DND-41 (cell line): Measurements from ENCODE around the gene JUND.

Experiments used
- ATAC-seq: fragments of 200-7000 bp; cut with Tn5 transposase; 3 replicates; pipeline ENCODE4 v1.9.1; 2021; ENCODE audit warnings: low read depth; ENCODE audit not compliant: insufficient read depth
- DNase-seq: peaks from one replicate; pipeline ENCODE4 v3.0.0-alpha.2; 2020
- H2AFZ ChIP-seq: 2 replicates; pipeline ENCODE4 v1.6.0; 2012; ENCODE audit warnings: low read depth, low read length
- H3K27ac ChIP-seq: 2 replicates; pipeline ENCODE4 v1.5.1; 2012; ENCODE audit warnings: low read length, inconsistent platforms
- H3K27me3 ChIP-seq: fragments of 200-600 bp; sonication (generic); 2 replicates; pipeline ENCODE4 v1.6.0; 2012; ENCODE audit warnings: low read length, mild to moderate bottlenecking, inconsistent platforms; ENCODE audit not compliant: insufficient read depth, poor library complexity
- H3K36me3 ChIP-seq: 2 replicates; pipeline ENCODE4 v1.5.1; 2012; ENCODE audit warnings: low read length, inconsistent platforms; ENCODE audit not compliant: insufficient read depth
- H3K4me1 ChIP-seq: 2 replicates; pipeline ENCODE4 v1.5.1; 2012; ENCODE audit warnings: mild to moderate bottlenecking, low read length; ENCODE audit not compliant: insufficient read depth
- H3K4me2 ChIP-seq: 2 replicates; pipeline ENCODE4 v1.6.0; 2012; ENCODE audit warnings: mild to moderate bottlenecking, moderate library complexity, low read length, inconsistent platforms; ENCODE audit not compliant: insufficient read depth
- H3K4me3 ChIP-seq, 2 experiments: fragments of 200-600 bp in 1 of 2; shearing (Covaris generic) in 1 of 2; 2 replicates each; pipeline ENCODE4 v1.5.1; 2012 to 2016; ENCODE audit warnings: inconsistent platforms in 2 of 2, low read length in 2 of 2, mild to moderate bottlenecking in 2 of 2, low read depth in 1 of 2, moderate library complexity in 1 of 2
- H3K79me2 ChIP-seq: 2 replicates; pipeline ENCODE4 v1.6.0; 2012; ENCODE audit warnings: low read length, inconsistent platforms; ENCODE audit not compliant: insufficient read depth
- H3K9ac ChIP-seq: 2 replicates; pipeline ENCODE4 v1.6.0; 2012; ENCODE audit warnings: low read depth, mild to moderate bottlenecking, inconsistent platforms, low read length, moderate library complexity
- H3K9me3 ChIP-seq: 2 replicates; pipeline ENCODE4 v1.5.1; 2012; ENCODE audit warnings: low read length, moderate library complexity, mild to moderate bottlenecking, inconsistent platforms; ENCODE audit not compliant: insufficient read depth, severe bottlenecking
- H4K20me1 ChIP-seq: 2 replicates; pipeline ENCODE4 v1.6.0; 2012; ENCODE audit warnings: low read length; ENCODE audit not compliant: insufficient read depth
- EZH2 ChIP-seq: IDR thresholded peaks from 3 replicates; pipeline ENCODE4 v1.6.1; 2012; ENCODE audit warnings: borderline replicate concordance, low read depth, mild to moderate bottlenecking, moderate library complexity, low read length, inconsistent platforms; ENCODE audit not compliant: severe bottlenecking
- TF ChIP-seq, protein P1 (sequence below): IDR thresholded peaks from 2 replicates; pipeline ENCODE4 v1.5.1; 2012; ENCODE audit warnings: borderline replicate concordance, low read length, moderate library complexity, mild to moderate bottlenecking; ENCODE audit not compliant: poor library complexity, severe bottlenecking; ENCODE audit errors: extremely low read depth

JUND gene

DNA sequence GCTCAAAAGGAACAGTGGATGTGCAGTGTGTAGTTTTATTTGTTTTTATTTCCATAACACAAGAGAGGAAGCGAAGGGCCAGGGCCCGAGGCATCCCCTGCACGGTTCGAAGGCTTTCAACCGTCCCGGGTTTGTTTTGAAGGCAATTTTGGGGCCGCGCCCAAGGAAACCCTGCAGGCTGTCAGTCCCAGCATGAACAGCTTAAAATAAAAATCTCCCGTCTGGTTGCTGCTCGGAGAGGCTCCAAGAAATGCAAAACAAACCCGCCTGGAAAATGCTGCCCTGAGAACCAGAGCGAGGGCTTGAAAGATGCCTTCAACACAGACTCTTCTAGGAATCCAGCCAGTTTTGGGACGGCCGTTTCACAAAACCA lies 25.5 kb upstream of the JUND start:
- Histone ChIP-seq H3K27ac (no peak overlapping the region), H3K4me1 (peaks cover 40% of the 10 kb centered on the region), H3K9me3 (no peaks in the 10 kb centered on the region), H3K36me3 (peaks cover 62% of the 10 kb centered on the region), H3K27me3 (no peaks in the 10 kb centered on the region), H3K4me2 (no peak overlapping the region), H3K4me3 (no peak overlapping the region), H3K9ac (no peak overlapping the region), H4K20me1 (peaks cover 32% of the 10 kb centered on the region), H2AFZ (no peak overlapping the region), H3K79me2 (peaks cover 6% of the 10 kb centered on the region)
- DNase-seq (no peak), ATAC-seq (no peak)
- TF ChIP-seq, protein P1, sequence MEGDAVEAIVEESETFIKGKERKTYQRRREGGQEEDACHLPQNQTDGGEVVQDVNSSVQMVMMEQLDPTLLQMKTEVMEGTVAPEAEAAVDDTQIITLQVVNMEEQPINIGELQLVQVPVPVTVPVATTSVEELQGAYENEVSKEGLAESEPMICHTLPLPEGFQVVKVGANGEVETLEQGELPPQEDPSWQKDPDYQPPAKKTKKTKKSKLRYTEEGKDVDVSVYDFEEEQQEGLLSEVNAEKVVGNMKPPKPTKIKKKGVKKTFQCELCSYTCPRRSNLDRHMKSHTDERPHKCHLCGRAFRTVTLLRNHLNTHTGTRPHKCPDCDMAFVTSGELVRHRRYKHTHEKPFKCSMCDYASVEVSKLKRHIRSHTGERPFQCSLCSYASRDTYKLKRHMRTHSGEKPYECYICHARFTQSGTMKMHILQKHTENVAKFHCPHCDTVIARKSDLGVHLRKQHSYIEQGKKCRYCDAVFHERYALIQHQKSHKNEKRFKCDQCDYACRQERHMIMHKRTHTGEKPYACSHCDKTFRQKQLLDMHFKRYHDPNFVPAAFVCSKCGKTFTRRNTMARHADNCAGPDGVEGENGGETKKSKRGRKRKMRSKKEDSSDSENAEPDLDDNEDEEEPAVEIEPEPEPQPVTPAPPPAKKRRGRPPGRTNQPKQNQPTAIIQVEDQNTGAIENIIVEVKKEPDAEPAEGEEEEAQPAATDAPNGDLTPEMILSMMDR: no peak

DNA sequence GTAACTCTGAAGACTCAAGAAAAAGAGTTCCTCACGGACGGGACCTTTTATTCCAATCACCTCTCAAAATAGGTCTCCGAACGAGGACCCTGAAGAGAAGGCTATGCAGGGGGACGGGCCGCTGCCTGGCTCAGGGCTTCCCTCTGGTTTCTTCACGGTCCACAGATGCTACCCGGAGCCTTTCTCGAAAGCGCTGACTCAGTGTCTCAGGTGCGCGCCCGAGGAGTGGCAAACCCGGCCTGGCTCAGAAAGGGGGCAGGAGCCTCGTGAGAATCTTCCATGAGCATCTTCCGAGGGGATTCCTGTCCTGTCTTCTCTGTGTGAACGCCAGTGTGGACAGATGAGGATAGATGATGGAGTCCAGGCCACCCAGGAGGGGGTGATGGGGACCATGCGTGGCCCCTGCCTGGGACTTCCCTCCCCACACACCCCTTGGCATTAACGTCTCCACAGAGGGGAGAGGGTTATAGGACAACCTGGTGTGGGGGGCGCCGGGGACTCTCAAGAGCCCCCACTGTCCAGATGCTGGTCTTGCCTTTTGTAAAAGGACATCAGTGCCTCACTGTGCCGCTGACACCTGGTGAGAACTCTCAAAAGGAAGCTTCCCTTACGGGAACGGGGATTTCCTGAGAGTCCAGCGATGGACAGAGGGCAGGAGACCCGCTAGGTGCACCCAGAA lies 24.9 kb upstream of the JUND start:
- Histone ChIP-seq H3K4me2 (no peak overlapping the region), H4K20me1 (peaks cover 27% of the 10 kb centered on the region), H3K9me3 (no peaks in the 10 kb centered on the region), H3K4me1 (peaks cover 40% of the 10 kb centered on the region), H3K9ac (no peak overlapping the region), H3K27ac (no peak overlapping the region), H3K4me3 (no peak overlapping the region), H2AFZ (no peak overlapping the region), H3K36me3 (peaks cover 56% of the 10 kb centered on the region), H3K27me3 (no peaks in the 10 kb centered on the region), H3K79me2 (peaks cover 2% of the 10 kb centered on the region)
- ATAC-seq (no peak), DNase-seq (no peak)
- no peak for TF ChIP-seq EZH2
- TF ChIP-seq, protein P1: no peak

DNA sequence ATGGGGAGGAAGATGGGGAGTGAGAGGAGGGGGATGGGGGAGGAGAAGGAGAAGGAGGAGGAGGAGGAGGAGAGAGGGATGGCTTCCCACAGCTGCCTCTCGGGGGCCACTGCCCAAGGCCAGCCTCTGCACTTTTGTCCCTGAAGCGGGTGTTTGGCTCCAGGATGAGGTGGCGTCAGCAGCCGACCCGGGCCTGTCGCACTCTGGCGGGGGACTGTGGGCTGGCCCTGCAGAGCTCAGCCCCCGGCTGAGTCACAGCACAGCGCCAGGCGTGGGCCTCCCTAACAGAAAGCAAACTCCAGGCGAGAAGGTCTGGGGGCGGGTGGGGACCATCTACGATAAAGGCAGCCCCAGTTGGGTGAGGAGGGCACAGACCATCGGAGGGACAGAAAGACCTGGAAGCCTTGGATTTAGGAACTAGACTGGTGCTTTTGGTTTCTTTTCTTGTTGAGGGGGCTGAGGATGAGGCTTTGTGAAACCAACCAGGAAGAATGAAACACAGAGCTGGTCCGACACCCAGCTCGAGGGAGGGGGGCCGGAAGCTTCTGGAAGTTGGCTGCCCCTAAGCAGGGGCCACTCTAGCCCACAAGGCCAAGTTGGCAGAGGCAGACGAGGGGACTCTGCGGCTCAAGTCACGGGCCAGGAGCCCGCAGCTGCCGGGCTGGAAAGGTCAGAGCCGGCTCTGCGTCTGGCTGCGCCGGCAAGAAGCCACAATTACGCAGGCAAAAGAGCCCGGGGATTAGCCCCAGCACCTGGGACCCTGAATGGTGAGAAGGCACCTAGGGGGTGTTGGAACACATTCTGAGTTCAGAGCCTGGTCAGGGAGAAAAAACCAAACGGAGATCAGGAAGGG lies 23.3 kb upstream of the JUND start:
- H3K4me3 ChIP-seq: peak overlapping the region; percentile 14 to 54; a peak in 3 of 4 replicates

More for the DNA sequence above, 23.3 kb upstream of the JUND start:
- Histone ChIP-seq H3K4me2 (peak overlapping the region; percentile 69), H3K36me3 (peaks cover 40% of the 10 kb centered on the region), H3K27me3 (no peaks in the 10 kb centered on the region), H3K27ac (peak overlapping the region; percentile 94), H3K9ac (peak overlapping the region; percentile 64), H3K79me2 (no peaks in the 10 kb centered on the region; the same call in 1 of the 2 replicates), H3K4me1 (peaks cover 40% of the 10 kb centered on the region), H4K20me1 (peaks cover 13% of the 10 kb centered on the region; the same call in 1 of the 2 replicates), H2AFZ (peak overlapping the region; percentile 74), H3K9me3 (no peaks in the 10 kb centered on the region)
- peak; percentile 85 for ATAC-seq
- TF ChIP-seq, protein P1: peak; percentile 31
- no peak for TF ChIP-seq EZH2
- DNase-seq: peak; percentile 84
